Natural killer cell treated with Interleukin-12 subunit alpha and Interleukin-12 subunit beta and Interleukin-15 and Interleukin-18, amount 100 ng/mL, for 72 hours (primary cell): ENCODE results near the gene ROBO1. TPM values are rescaled to one million over a fixed set of nuclear protein-coding genes. Genes with fewer than 3 reads are reported as not detected.
"Not testable (repeated sequence)": the region's sequence is repeated elsewhere in the genome, so short reads cannot be mapped to it uniquely, and the experiment has no call there.

Experiments
- ATAC-seq, 2 donors: fragments of 150-1000 bp; cut with Tn5 transposase in 1 of 2; sonication (Bioruptor Pico), chemical (Tn5 transposase) in 1 of 2; 2 replicates each; pipeline ENCODE4 v1.10.0; 2021
- DNase-seq: peaks from one replicate; pipeline ENCODE4 v3.0.0; 2022; ENCODE audit warnings: low spot score
- H3K27ac Mint-ChIP-seq, 2 donors: 1 replicate in 1 of 2; 2 replicates in 1 of 2; pipeline ENCODE4 v1.8.0; 2022; ENCODE audit warnings: mixed read lengths in 2 of 2, mild to moderate bottlenecking in 1 of 2, moderate library complexity in 1 of 2
- H3K27me3 Mint-ChIP-seq, 2 donors: 1 replicate in 1 of 2; 2 replicates in 1 of 2; pipeline ENCODE4 v1.8.0; 2022; ENCODE audit warnings: mixed read lengths in 2 of 2
- H3K36me3 Mint-ChIP-seq: one replicate; pipeline ENCODE4 v1.8.0; 2022; ENCODE audit warnings: mixed read lengths
- H3K4me1 Mint-ChIP-seq, 2 donors: 1 replicate in 1 of 2; 2 replicates in 1 of 2; pipeline ENCODE4 v1.8.0; 2022; ENCODE audit warnings: low read depth in 2 of 2, mixed read lengths in 2 of 2, mild to moderate bottlenecking in 1 of 2
- H3K4me3 Mint-ChIP-seq: one replicate; pipeline ENCODE4 v1.8.0; 2022; ENCODE audit warnings: mixed read lengths
- H3K9me3 Mint-ChIP-seq: 2 replicates; pipeline ENCODE4 v1.8.0; 2022; ENCODE audit warnings: mixed read lengths
- total RNA-seq, 2 donors: library from RNA; stranded (reverse); gene quantifications; one replicate each; pipeline ENCODE4 v1.2.3, GENCODE V29; 2022

Gene ROBO1
- under 1 TPM in 1 of 2 donors, not detected in 1; 0.05 TPM for total RNA-seq

GRCh38 chr3:79767905-79768267 is at the start of gene ROBO1:
ROBO1 (minus strand) TSS chr3:79767998.
- Mint-ChIP-seq H3K4me1 (no peaks in the 10 kb centered on the region), H3K4me3 (no peak within 1 kb of the TSS), H3K27ac (no peak within 1 kb of the TSS), H3K36me3 (peaks cover 6% of the 10 kb centered on the region), H3K27me3 (no peaks in the 10 kb centered on the region), H3K9me3 (peaks cover 11% of the 10 kb centered on the region)
- ATAC-seq (no peak), DNase-seq (no peak)

- peaks cover 20% of the 10 kb centered on the region for H3K9me3 Mint-ChIP-seq
- no peaks in the 10 kb centered on the region for H3K27me3 Mint-ChIP-seq
- DNase-seq (no peak), ATAC-seq (no peak)
- no peak overlapping the region for H3K4me3 Mint-ChIP-seq
- H3K27ac Mint-ChIP-seq: no peak overlapping the region
- no peaks in the 10 kb centered on the region for H3K4me1 Mint-ChIP-seq
- H3K36me3 Mint-ChIP-seq: peaks cover 15% of the 10 kb centered on the region
These were observed 49.4 kb upstream of the ROBO1 start for GRCh38 chr3:79817224-79817623.

GRCh38 chr3:79815478-79815877 is 47.7 kb upstream of the ROBO1 start:
- Mint-ChIP-seq H3K4me3 (no peak overlapping the region), H3K4me1 (no peaks in the 10 kb centered on the region), H3K27ac (no peak overlapping the region), H3K27me3 (no peaks in the 10 kb centered on the region), H3K9me3 (peaks cover 16% of the 10 kb centered on the region), H3K36me3 (peaks cover 11% of the 10 kb centered on the region)
- DNase-seq (no peak), ATAC-seq (no peak)

- Mint-ChIP-seq H3K4me1 (no peaks in the 10 kb centered on the region), H3K36me3 (no peaks in the 10 kb centered on the region)
These were observed 42.8 kb upstream of the ROBO1 start for GRCh38 chr3:79810581-79810980.

GRCh38 chr3:79810092-79810491 is 42.3 kb upstream of the ROBO1 start:
- Mint-ChIP-seq H3K4me3 (no peak overlapping the region), H3K9me3 (peaks cover 6% of the 10 kb centered on the region), H3K27ac (no peak overlapping the region), H3K36me3 (no peaks in the 10 kb centered on the region), H3K27me3 (no peaks in the 10 kb centered on the region), H3K4me1 (no peaks in the 10 kb centered on the region)
- DNase-seq (no peak), ATAC-seq (no peak)

More at GRCh38 chr3:79810581-79810980, 42.8 kb upstream of the ROBO1 start:
- no peak for ATAC-seq
- no peak overlapping the region for H3K4me3 Mint-ChIP-seq
- H3K27me3 Mint-ChIP-seq: no peaks in the 10 kb centered on the region
- no peak for DNase-seq
- H3K9me3 Mint-ChIP-seq: peaks cover 6% of the 10 kb centered on the region
- no peak overlapping the region for H3K27ac Mint-ChIP-seq

- no peaks in the 10 kb centered on the region for H3K27me3 Mint-ChIP-seq
- H3K36me3 Mint-ChIP-seq: no peaks in the 10 kb centered on the region
- peaks cover 6% of the 10 kb centered on the region for H3K9me3 Mint-ChIP-seq
- H3K4me3 Mint-ChIP-seq: no peak overlapping the region
- DNase-seq (no peak), ATAC-seq (no peak)
- H3K27ac Mint-ChIP-seq: no peak overlapping the region
- H3K4me1 Mint-ChIP-seq: no peaks in the 10 kb centered on the region
These were observed 41.3 kb upstream of the ROBO1 start for GRCh38 chr3:79809106-79809505.

GRCh38 chr3:79808515-79808914 is 40.7 kb upstream of the ROBO1 start:
- Mint-ChIP-seq H3K27ac (no peak overlapping the region), H3K4me1 (no peaks in the 10 kb centered on the region), H3K27me3 (no peaks in the 10 kb centered on the region), H3K9me3 (peaks cover 4% of the 10 kb centered on the region), H3K4me3 (no peak overlapping the region), H3K36me3 (no peaks in the 10 kb centered on the region)
- ATAC-seq: no peak
- no peak for DNase-seq

- H3K36me3 Mint-ChIP-seq, H3K4me3 Mint-ChIP-seq, H3K27ac Mint-ChIP-seq, DNase-seq, H3K4me1 Mint-ChIP-seq, H3K27me3 Mint-ChIP-seq, ATAC-seq: not testable (repeated sequence)
- peaks cover 20% of the 10 kb centered on the region for H3K9me3 Mint-ChIP-seq
These were observed 22.4 kb upstream of the ROBO1 start for GRCh38 chr3:79790177-79790576.

GRCh38 chr3:79773291-79773690 is 5.5 kb upstream of the ROBO1 start:
- peaks cover 5% of the 10 kb centered on the region for H3K36me3 Mint-ChIP-seq
- no peaks in the 10 kb centered on the region for H3K4me1 Mint-ChIP-seq
- H3K27ac Mint-ChIP-seq: no peak overlapping the region
- no peak for DNase-seq
- ATAC-seq: no peak
- H3K4me3 Mint-ChIP-seq: no peak overlapping the region
- H3K9me3 Mint-ChIP-seq: peaks cover 20% of the 10 kb centered on the region
- no peaks in the 10 kb centered on the region for H3K27me3 Mint-ChIP-seq

- DNase-seq (no peak), ATAC-seq (no peak)
- Mint-ChIP-seq H3K4me1 (no peaks in the 10 kb centered on the region), H3K36me3 (peaks cover 5% of the 10 kb centered on the region), H3K27ac (no peak overlapping the region), H3K9me3 (peaks cover 15% of the 10 kb centered on the region), H3K4me3 (no peak overlapping the region), H3K27me3 (no peaks in the 10 kb centered on the region)
These were observed 1.4 kb upstream of the ROBO1 start for GRCh38 chr3:79769229-79769628.

GRCh38 chr3:79767194-79767904 is 449 bp downstream of the ROBO1 start:
- DNase-seq (no peak), ATAC-seq (no peak)
- H3K27ac Mint-ChIP-seq: no peak overlapping the region
- no peaks in the 10 kb centered on the region for H3K27me3 Mint-ChIP-seq
- peaks cover 6% of the 10 kb centered on the region for H3K36me3 Mint-ChIP-seq
- peaks cover 9% of the 10 kb centered on the region for H3K9me3 Mint-ChIP-seq
- H3K4me1 Mint-ChIP-seq: no peaks in the 10 kb centered on the region
- H3K4me3 Mint-ChIP-seq: no peak overlapping the region

GRCh38 chr3:79766496-79767193 is 1.2 kb downstream of the ROBO1 start:
- no peaks in the 10 kb centered on the region for H3K4me1 Mint-ChIP-seq
- no peaks in the 10 kb centered on the region for H3K27me3 Mint-ChIP-seq
- peaks cover 9% of the 10 kb centered on the region for H3K9me3 Mint-ChIP-seq
- ATAC-seq (no peak), DNase-seq (no peak)
- no peak overlapping the region for H3K4me3 Mint-ChIP-seq
- no peak overlapping the region for H3K27ac Mint-ChIP-seq
- H3K36me3 Mint-ChIP-seq: peaks cover 6% of the 10 kb centered on the region

GRCh38 chr3:79765911-79766310 is 1.9 kb downstream of the ROBO1 start:
- Mint-ChIP-seq H3K27ac (no peak overlapping the region), H3K4me1 (no peaks in the 10 kb centered on the region), H3K4me3 (no peak overlapping the region), H3K9me3 (peaks cover 9% of the 10 kb centered on the region), H3K36me3 (peaks cover 6% of the 10 kb centered on the region), H3K27me3 (no peaks in the 10 kb centered on the region)
- DNase-seq (no peak), ATAC-seq (no peak)

- Mint-ChIP-seq H3K27ac (no peak overlapping the region), H3K9me3 (peaks cover 12% of the 10 kb centered on the region), H3K27me3 (no peaks in the 10 kb centered on the region), H3K36me3 (peaks cover 6% of the 10 kb centered on the region), H3K4me3 (no peak overlapping the region), H3K4me1 (no peaks in the 10 kb centered on the region)
- ATAC-seq (no peak), DNase-seq (no peak)
These were observed 6.4 kb downstream of the ROBO1 start for GRCh38 chr3:79761441-79761840.
